Activated CD8-positive, alpha-beta memory T cell treated with anti-CD3 and anti-CD28 coated beads for 48 hours (primary cell): ENCODE results near the gene RETSAT.
A peak's percentile ranks its signal among the peaks of the same experiment; 100 is the strongest.
"Not testable (repeated sequence)": the region's sequence is repeated elsewhere in the genome, so short reads cannot be mapped to it uniquely, and the experiment has no call there.

Experiments used
- DNase-seq, 3 experiments: peaks; one replicate each; pipeline ENCODE4 v3.0.0-alpha.2; 2020; ENCODE audit warnings: low read depth in 2 of 3, low spot score in 2 of 3

RETSAT gene

DNA sequence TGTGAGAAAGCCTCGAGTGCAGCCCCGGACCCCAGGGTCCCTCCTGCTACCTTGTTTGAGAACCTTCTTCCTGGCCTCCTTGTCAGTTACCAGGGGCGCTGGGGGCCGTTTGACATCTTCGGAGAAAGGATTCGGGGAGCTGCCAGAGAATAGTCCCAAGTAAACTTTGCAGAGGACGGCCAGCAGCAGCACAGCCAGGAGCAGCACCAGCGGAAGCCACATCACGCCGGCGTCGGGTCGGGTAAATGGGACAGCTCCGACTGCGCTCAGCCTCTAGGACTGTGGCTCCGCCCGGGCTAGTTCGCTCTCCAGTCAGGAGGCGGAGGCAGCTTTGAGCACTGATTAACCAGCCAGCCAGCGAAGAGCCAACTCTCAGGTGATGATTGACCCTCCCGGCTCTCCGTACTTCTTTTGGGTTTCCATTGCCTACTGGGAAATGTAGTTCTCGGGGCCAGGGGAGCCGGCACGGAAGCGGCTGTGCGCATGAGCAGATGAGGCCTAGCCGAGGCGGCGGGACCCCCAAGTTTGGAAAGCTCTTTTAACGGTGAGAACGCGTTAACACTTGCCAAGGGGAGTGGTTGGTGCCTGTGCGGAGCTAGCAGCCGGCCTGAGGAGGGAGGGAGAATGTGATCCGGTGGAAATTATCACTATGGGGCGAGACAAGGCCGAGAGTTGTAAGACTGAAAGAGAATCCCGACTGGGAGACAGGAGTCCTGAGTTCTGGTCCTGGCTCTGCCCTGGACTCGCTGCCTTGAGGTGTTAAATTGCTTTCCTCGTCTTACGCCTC, at the start of gene RETSAT, which contains the start of gene ELMOD3:
TSS of gene RETSAT (minus strand) at position 243 of the 787 bp plus-strand sequence. CDS start at position 222, 21 bp downstream.
TSS of gene ELMOD3 (plus strand) at position 484 of the 787 bp plus-strand sequence. CDS start 2,430 bp downstream, outside the sequence.
- DNase-seq, result peak; percentile 76 to 87 (median 85)

DNA sequence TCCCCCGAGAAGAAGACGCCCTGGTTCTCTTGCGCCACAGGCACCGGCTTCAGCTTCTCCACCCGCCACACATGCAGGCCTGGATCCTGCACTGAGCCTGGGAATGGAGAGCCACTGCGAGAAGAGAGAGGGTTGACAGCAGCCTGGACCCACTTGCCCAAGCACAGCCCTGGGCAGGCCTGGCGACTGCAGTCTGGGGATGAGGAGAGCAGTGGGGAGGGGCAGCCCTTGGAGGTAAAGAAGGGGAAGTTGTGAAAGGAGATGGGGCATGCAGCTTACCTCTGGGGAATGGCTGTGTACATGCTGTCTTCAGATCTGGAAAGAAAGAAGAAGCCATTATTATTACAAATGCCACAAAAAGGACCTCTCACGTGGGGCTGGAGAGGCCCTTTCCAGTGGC, 47.5 kb upstream of the RETSAT start:
- DNase-seq, result no peak

DNA sequence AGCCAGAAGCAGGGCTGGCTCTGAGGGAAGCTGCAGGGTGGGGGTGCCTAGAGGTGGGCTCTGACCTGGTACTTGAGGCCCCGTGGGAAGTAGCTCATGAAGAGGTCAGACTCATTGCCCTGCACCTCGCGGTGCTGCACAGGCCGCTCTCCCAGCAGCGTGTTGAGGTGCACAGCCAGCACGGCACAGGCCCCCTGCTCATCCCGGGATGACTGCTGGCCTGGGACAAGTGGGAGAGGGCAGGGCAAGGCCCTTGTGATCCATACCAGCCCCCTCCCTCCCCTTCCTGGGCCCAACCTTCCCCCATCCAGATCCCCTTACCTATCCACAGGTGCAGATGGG, 47.1 kb upstream of the RETSAT start:
- DNase-seq, result no peak

DNA sequence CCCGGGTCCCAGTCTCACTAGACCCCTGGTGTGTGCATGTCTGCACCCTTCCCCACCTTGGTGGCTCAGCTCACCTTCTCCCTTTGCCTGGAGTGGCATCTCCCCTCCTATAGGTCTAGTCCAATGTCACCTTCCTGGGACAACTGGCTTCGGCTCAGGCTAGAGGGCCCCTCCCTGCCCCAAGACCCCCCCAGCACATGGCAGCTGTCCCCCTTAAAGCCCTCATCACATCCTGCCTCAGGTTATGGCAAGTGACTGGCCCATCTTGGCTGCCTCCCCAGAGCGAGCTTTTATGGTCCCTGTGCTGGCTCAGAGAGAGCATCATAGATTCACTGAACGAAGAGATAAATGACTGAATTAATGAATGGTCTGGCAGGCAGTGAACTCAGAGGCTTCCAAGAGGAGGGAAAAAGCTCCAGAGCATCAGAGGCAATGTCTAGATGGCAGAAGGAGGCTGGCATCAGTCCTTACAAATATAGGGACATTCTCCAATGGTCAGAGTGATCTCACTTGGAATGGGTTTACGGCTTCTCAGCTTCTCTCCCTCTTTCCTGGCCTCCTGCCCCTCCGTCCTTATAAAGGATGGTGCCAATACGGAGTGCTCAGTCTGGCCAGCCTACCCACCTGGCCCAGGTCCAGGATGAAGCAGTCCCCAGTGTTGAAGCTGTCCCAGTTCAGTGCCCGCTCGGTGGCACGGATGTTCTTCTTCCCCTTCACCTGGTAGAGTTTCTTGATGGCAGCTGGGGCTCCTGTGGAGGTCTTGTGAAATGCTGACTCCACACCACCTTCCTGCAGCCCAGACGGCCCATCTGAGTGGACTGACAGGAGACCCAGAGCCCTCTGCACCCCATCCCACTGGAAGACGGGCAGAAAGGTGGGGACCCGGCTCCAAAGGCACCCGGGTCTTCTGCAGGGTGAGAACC, 46.5 kb upstream of the RETSAT start:
- no peak for DNase-seq

DNA sequence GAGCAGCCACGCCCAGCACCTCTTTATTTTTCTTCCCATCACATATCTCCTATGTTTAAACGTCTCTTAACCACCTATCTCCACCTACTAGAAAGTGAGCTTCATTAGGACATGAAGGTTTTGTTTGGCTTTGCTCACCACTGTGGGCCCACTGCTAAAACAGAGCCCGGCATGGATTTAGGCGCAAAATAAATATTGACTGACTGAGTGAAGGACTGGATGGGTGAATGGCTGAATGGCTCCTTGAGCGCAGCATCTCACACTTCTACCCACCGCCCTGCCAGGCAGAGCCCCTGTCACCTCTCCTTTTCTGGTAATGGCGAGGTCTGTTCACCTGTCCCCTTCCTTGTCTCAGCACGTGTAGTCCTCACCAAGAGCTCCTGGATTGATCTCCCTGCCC, 45.7 kb upstream of the RETSAT start:
- DNase-seq, result no peak

DNA sequence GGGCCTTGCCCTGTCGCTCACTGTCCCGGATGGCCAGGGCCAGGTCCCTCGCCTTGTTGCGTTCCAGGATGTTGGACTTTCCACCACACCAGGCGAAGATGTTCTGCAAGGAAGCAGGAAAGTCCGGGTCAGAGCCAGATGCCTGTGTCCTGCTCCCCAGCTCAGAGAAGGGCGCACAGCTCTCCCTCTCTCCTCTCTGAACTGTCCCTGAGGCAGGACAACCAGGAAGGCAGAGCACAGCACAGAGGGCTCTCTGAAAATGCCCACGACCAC, 44.8 kb upstream of the RETSAT start:
- DNase-seq, result no peak

DNA sequence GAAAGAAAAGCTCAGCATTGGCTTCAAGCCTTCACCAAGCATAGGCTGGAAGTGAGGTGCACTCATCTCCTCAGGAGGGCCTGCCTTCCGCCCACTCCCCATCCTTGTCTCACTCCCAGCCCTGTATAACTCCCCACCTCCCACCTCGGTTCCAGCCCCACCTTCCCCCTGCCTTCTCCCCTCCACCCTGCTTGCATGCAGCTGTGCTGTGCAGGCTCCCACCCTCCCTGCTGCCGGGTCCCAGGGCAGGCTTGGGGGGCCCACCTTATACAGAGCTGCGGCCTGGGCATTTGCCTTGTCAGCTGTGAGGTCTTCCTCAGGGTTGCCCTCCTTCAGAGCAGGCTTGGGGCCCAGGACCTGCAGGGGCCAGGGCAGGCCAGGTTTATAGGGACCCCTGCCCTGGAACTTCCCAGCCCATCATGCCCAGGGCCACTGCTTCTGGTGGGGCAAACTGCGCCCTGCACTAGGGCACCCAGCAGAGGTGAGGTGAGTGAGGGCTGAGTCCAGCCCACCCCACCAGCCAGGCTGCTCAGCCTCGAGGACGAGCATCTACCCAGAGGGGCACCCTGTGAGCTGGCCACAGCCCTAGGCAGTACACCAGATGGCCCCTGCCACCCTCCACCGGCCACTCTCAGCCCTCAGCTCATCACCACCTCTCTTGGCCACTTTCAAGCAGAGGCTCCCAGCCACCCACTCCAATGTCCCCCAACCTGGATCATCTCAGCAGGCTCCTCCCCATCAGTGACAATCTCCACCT, 44.3 kb upstream of the RETSAT start:
- DNase-seq, result no peak

DNA sequence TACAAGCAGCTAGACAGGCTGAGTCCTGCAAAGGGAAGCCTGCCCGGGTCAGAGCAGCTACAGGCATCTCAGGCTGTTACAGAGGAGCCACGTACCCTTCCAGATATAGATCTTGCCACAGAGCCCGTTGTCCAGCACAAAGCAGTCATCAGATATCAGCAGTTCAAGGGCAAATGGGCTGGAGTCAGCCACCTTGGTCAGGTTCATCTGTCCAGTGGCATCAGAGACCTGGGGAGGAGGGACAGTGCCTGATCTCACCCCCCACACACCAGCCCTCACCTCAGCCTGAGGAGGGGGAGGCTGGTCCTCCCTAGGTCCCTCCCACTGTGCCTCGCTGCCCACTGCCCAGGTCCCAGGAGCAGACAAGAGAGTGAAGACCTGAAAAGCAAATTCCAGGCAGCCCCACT, 43.6 kb upstream of the RETSAT start:
- DNase-seq, result no peak

DNA sequence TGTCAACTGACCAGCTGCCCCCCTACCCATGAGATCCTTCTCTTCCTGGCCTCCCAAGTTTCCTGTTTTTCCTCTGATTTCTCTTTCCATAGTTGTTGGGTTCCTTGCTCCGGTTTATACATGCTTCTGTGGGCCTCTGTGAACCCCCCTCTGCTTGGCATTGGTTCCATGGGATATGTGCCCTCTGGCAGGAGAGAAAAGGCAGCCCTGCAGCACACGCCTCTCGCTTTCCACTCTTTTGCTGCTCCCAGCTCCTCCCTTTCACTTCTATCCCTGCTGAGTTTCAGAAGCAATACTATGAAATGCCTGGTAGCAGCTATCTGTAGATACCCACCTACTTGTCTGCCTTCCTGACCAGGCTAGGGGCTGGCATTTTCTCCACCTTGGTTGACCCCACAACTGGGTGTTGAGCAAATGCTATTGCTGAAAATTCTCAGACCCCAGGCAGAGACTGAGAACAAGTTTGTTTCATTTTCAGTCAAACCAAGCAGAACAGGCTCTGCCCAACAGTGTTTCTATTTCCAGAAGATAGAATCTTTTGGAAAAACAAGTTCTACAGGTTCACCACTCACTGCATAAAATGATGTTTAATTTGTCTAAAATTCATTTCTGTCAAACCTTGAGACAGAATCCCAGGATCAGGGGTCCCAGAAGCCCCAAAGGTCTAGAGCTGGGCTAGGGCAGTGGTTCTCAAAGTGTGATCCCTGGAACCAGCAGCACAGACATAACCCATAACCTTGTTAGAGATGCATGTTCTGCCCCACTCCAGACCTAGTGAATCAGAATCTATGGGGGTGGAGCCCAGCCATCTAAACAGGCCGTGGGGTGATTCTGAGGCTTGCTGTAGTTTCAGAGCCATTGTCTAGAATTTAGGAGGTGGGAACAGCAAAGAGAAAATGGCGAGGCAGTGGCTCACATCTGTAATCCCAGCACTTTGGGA, 42.5 kb upstream of the RETSAT start:
- DNase-seq, result no peak

DNA sequence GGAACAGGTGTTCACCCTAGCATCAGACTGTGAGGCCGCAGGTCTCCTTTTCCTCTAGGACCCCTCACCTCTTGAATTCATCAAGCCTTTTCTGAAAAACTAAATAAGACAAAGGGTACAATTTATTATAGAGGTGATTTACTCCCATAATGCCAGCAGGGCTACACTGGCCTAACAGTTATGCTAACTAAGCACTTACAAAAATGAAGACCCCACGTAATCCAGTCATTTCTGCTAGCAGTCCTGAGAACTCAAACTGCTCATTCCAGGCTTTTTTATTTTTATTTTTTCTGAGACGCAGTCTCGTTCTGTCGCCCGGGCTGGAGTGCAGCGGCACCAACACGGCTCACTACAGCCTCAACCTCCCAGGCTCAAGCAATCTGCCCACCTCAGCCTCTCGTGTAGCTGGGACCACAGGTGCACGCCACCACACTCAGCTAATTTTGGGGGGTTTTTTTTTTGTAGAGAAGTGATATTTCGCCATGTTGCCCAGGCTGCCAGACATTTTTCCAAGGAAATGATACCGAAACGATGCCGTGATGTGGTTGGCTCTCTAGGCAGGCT, 41.7 kb upstream of the RETSAT start:
- DNase-seq, result no peak

DNA sequence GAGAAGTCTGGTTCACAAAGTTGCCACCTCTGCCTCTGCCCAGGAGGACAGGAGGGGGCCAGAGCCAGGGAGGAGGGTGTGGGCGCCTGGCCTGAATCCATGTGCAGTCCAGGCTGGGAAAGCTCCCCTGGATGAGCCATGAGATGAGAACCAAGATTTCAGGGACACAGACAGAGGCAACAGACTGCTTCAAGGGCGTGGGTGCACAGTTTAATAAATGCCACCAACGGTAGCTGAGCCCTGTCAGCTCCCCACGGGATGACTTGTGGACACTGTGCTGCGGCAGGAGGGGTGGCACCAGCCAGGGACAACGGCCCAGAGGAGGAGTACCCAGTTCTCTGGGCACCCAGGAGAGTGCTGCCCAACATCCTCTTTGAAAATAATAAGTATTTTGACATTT, 40.6 kb upstream of the RETSAT start:
- DNase-seq, result no peak

DNA sequence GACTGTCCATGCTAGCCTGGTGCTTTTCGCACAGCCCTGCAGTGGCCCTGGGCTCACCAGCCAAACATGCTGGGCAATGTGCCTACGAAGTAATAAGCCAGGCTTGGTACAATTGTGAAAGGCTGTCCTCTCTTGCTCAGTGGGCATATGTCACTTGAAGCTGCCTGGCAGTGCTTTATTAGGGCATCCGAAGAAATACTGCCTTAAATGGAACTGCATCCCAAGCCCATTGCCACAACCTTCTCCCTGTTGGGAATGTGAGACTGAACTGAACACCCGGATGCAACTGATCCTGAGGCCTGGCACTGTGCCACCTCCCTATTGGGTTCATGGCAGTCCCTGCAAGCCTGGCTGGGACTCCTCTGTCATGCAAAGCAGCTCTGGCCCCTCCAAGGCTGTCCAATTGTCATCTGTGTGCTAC, 39.9 kb upstream of the RETSAT start:
- DNase-seq, result no peak

DNA sequence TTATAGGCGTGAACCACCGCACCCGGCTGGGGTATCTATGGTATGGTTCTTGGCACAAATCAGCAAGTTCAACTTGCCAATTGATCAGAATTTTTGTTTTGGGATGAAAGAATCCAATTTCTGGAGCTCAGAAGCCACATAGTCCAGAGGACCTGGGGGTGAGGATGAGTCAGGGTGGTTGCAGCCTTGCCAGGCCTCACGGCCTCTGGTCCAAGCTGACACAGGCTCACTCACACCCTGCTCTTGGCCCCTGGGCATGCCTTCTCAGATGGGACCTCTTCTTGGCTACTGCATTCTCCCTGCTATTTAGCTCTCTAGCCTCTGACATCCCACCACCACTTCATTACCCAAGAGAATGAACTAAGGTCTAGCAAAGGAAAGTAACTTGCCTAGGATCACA, 39.5 kb upstream of the RETSAT start:
- DNase-seq, result no peak

DNA sequence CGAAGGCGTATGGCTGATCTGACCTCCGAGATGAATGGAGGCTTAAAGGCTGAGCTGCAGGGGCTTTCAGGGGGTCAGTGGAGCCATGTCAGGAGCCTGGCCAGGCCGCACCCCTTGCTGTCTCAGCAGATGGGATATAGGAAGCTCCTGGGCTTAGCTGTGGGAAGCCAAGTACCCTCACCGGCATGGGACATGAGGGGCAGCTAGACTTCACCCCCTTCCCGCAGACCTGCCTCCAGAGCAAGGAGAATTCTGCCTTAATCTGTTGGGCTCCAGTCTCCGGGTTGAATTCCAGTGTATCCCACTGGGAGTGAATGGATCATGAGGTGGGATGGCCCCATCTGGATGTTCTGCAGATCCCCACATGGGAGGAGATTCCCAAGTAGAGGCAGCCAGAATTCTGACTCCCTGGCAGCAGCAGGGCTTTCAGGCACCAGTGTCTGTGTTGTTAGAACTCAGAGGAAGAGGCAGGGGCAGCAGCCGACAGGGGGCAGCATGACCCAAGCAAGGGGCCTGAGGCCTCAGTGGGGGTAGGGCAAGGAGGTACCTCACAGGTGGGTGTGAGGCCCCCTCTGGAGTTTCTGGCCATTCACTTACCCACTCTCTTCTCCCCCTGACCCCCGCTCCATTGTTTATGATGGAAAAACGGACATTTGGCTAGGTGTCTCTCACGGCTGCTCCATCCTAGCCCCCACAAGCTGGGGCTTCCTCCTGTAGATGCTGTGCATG, 36.8 kb upstream of the RETSAT start:
- peak in 2 of 3 experiments; percentile 51 to 59 for DNase-seq

DNA sequence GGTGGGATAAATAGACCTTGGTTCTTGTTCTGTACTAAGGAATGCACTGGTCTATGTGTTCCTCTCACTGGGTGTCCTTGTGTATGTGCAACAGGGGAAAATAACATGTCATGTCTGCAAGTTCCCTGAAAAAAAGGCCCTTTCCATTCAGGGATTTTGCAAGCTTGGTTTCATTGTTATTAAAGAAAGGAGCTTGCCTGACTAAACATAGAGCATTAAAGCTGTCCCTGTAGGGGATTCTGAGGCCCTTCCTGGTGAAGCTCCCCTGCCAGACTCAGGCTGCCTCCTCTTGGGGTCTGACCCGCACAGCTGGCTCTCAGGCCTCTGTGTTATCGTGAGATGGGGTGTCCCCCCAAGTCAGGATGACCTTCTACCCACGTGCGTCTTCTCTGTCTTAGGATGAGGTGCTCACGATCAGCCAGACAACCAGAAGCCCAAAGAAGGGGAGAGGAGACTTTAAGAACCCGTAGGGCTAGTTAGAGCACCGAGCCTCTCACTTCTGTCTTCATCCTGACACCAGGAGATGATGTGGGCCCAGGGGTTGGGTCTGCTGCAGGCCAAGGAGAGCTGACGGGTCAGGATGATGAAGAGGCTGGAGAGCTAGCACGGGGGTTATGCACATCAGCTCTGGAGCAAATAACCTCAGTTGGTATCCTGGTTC, 34.7 kb upstream of the RETSAT start:
- DNase-seq, result no peak

DNA sequence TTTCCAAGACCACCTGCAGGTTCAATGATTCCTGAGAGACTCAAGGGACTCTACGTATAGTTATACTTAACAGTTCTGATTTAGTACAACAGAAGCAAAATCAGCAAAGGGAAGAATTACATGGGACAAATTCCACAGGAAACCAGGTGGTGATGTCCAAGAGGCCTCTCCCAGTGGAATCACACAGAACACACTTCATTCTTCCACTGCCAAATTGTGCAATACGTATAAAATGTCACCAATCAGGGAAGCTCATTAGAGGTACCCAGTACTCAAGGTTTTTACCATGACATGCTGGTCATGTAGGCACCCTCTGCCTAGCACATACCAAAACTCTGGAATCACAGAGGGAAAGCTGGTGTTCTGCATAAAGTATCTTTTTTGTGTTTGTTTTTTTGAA, 33.4 kb upstream of the RETSAT start:
- DNase-seq, result no peak

DNA sequence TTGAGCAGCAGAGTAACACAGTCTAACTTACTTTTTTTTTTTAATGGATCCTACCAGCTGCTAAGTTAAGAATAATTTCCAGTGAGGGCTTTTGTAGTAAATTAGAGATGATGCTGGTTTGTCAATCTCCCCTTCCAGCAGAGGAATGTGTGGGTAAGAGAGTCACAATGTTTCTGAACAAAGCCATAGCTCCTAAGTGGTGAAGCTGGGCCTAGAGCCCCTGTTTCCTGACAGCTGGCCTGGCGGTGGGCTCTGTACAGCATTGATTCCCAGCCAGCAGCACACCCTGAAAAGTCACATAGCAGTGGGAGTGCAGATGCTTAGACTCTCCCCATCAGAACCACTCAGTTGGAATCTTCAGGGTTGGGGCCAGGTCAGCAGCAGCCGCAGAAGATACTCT, 31.4 kb upstream of the RETSAT start:
- DNase-seq, result no peak

DNA sequence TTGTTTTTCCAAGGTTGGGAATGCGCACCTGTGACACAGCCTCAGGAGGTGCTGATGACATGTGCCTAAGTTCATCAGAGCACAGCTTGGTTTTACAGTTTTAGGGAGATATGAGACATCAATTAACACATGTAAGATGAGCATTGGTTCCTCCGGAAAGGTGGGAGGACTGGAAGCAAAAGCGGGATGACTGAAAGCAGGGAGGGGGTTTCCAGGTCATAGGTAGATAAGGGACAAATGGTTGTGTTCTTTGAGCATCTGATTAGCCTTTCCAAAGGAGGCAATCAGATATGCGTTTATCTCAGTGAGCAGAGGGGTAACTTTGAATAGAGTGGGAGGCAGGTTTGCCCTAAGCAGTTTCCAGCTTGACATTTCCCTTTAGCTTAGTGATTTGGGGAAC, 29.5 kb upstream of the RETSAT start:
- DNase-seq, result no peak

DNA sequence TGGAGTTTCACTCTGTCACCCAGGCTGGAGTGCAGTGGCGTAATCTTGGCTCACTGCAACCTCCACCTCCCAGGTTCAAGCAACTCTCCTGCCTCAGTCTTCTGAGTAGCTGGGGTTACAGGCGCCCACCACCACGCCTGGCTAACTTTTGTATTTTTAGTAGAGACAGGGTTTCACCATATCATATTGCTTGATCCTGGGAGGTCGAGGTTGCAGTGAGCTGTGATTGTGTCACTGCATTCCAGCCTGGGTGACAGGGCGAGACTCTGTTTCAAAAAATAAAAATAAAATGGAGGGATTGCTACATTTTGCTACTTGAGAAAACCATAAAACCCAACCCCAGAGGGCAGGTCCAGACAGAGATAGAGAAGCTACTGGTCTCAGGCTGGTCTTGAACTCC, 28.8 kb upstream of the RETSAT start:
- not testable (repeated sequence) for DNase-seq
